WI38 (cell line): ENCODE measurements around the gene CAMTA2.

Experiments
- H3K4me3 ChIP-seq: 2 replicates; pipeline ENCODE4 v1.5.1; 2011; ENCODE audit warnings: low read depth, mild to moderate bottlenecking, control low read depth, low read length
- TF ChIP-seq, protein P1 (sequence below): IDR thresholded peaks from 2 replicates; pipeline ENCODE4 v1.5.1; 2012; ENCODE audit warnings: low read depth, mild to moderate bottlenecking, control low read depth, low read length

The CAMTA2 gene

DNA sequence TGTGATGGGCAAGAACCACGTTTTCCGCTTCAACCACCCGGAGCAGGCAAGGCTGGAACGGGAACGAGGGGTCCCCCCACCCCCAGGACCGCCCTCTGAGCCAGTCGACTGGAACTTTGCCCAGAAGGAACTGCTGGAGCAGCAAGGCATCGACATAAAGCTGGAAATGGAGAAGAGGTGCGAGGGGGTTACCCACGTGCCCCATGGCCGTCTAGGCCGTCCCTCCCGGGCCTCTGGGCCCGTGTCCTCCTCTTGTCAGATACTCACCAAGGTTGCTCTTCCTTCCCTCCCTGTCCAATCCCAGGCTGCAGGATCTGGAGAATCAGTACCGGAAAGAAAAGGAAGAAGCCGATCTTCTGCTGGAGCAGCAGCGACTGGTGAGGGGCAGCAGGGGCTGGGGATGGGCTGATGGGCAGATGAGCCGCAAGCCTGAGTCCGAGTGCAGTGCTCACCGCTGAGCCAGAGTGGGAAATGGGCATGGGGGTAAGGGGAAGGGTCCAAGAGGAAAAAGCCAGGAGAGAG is 33.1 kb upstream of the CAMTA2 start:
- no peak overlapping the region for H3K4me3 ChIP-seq
- TF ChIP-seq, protein P1, sequence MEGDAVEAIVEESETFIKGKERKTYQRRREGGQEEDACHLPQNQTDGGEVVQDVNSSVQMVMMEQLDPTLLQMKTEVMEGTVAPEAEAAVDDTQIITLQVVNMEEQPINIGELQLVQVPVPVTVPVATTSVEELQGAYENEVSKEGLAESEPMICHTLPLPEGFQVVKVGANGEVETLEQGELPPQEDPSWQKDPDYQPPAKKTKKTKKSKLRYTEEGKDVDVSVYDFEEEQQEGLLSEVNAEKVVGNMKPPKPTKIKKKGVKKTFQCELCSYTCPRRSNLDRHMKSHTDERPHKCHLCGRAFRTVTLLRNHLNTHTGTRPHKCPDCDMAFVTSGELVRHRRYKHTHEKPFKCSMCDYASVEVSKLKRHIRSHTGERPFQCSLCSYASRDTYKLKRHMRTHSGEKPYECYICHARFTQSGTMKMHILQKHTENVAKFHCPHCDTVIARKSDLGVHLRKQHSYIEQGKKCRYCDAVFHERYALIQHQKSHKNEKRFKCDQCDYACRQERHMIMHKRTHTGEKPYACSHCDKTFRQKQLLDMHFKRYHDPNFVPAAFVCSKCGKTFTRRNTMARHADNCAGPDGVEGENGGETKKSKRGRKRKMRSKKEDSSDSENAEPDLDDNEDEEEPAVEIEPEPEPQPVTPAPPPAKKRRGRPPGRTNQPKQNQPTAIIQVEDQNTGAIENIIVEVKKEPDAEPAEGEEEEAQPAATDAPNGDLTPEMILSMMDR, result no peak

DNA sequence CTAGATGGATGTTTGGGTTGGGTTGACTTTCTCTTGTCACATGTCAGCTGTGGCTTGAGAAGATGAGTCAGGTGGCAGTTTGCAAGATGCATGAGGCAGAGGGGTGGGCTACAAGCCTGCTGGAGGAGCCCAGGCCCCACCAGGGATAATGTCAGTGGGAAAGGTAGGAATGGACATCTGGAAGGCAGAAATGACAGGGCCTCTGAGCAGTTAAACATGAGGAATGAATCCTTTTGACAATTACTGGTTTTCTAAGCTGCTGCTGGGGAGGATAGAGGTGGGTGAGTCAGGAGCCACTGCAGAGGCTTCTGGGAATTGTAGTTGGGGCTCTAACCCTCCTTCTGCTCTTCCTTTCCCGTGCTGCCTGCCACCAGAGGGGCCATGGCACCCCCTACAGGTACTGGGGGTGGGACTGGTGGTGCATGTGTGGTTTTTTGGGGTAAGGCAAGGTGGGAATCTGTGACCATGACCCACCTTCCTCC is 32.0 kb upstream of the CAMTA2 start:
- H3K4me3 ChIP-seq, result no peak overlapping the region
- TF ChIP-seq, protein P1, result no peak

GRCh38 chr17:5014357-5014756 is 26.9 kb upstream of the CAMTA2 start:
- H3K4me3 ChIP-seq, result no peak overlapping the region
- TF ChIP-seq, protein P1, result no peak

GRCh38 chr17:5011928-5012327 is 24.5 kb upstream of the CAMTA2 start:
- H3K4me3 ChIP-seq, result no peak overlapping the region
- TF ChIP-seq, protein P1, result no peak

DNA sequence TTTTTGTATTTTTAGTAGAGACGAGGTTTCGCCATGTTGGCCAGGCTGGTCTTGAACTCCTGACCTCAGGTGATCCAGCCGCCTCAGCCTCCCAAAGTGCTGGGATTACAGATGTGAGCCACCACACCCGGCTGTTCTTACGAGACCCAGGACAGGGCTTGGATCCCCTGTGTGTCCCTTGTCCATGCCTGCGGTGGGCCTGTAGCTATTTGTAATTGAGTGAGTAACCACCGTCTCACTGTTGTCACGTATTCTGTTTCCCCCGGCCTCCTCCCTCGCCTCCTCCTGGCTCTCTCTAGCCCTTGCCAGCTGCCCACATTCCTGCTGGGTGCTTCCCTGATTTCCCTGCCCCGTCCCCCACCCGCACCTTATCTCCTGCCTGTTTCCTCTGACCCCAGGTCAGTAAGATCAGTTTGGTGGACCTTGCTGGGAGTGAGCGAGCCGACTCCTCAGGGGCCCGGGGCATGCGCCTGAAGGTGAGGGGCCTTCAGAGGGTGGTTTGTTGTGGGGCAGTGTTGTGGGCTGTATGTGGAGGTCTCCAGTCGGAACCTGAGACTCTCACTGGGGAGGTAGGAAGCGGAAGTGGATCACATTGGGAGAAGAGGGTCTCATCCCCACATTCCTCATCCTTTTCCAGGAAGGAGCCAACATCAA is 15.9 kb upstream of the CAMTA2 start:
- no peak overlapping the region for H3K4me3 ChIP-seq
- TF ChIP-seq, protein P1, result no peak

DNA sequence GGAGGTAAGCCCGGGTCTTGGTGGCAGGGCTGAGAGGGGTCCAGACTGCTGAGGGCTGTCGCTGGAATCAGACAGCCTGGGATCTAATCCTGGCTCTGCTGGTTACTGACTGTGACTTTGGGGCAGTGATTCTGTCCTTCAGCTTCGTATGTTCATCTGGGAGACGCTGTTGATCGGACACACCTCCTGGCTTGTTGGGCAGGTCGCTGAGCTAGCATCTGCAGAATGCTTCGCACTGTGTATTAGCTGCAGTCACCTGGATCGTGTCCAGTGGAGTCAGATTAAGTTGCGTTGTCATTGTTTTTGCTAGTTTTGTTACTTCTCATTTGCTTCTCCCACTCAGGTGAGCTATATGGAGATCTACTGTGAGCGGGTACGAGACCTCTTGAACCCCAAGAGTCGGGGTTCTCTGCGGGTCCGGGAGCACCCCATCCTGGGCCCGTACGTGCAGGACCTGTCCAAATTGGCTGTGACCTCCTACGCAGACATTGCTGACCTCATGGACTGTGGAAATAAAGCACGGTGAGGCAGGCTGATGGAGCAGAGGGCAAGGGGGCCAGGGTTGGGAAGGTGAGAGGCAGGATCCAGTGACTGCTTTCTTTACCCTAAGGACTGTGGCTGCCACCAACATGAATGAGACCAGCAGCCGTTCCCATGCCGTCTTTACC is 14.8 kb upstream of the CAMTA2 start:
- H3K4me3 ChIP-seq, result no peak overlapping the region
- TF ChIP-seq, protein P1, result no peak

DNA sequence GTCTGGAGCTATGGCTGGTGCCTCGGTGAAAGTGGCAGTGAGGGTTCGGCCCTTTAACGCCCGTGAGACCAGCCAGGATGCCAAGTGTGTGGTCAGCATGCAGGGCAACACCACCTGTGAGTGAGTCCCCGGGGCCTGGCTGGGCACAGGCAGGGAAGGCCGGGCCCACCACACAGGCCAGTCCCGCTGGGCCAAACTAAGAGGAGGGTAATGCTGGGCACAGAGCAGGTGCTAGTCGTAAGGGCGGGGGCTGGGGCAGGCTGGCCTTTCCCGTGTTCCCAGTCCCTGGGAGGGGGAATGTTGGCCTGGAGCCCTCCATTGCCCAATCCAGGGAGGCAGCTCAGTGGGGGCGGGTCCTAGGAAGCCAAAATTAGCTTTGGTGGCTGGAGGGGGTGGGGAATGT is 12.8 kb upstream of the CAMTA2 start:
- no peak overlapping the region for H3K4me3 ChIP-seq
- TF ChIP-seq, protein P1, result no peak
